Measurements from ENCODE around the gene ELF4. TPM values are rescaled to one million over a fixed set of nuclear protein-coding genes. Genes with fewer than 3 reads are reported as not detected.
A peak's percentile ranks its signal among the peaks of the same experiment; 100 is the strongest.

ELF4 gene
- total and polyA plus RNA-seq, 2 donors from 2014 or later = 2.6 to 18.0 TPM

DNA sequence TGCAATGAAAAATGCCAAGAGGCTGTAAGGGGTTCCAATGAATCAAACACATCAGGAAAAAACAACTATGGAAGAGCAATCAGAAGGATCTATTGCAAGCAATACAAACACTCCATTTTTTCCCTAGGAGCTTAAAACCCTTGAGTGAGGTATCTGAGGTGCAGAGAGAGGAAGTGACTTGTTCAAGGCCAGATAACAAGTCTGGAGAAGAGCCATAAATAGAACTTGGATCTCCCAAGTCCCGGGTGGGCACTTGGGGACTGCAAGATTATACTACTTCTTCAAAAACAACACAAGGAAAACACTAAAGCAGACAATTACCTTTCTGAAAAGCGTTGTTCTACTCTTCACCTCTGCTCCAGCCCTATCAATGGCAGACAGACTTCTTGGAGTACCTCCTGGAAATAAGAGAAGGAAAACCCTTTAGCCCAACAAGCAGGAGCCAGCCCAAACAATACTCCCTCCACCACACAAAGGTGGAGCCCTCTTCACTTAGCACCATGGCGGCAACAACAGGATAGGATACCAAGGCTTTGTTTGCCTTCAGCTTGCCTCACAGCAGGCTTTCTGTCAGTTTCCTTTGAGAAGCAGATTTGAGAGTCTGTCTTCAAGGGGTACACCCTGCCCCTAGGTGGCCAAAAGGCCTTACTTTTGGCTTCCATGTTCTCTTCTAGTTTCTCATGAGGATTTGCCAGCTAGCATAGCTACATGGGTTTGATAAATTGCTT, 29.3 kb upstream of the ELF4 start:
- TF ChIP-seq, protein P1, sequence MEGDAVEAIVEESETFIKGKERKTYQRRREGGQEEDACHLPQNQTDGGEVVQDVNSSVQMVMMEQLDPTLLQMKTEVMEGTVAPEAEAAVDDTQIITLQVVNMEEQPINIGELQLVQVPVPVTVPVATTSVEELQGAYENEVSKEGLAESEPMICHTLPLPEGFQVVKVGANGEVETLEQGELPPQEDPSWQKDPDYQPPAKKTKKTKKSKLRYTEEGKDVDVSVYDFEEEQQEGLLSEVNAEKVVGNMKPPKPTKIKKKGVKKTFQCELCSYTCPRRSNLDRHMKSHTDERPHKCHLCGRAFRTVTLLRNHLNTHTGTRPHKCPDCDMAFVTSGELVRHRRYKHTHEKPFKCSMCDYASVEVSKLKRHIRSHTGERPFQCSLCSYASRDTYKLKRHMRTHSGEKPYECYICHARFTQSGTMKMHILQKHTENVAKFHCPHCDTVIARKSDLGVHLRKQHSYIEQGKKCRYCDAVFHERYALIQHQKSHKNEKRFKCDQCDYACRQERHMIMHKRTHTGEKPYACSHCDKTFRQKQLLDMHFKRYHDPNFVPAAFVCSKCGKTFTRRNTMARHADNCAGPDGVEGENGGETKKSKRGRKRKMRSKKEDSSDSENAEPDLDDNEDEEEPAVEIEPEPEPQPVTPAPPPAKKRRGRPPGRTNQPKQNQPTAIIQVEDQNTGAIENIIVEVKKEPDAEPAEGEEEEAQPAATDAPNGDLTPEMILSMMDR (IDR thresholded peaks at IDR 0.05; ENCODE audit: borderline replicate concordance, extremely low read depth, insufficient read depth) = no peak
- no peak overlapping the region for H3K27ac ChIP-seq (ENCODE audit: low read depth in 2 of 2, low read length in 2 of 2)
- H3K4me1 ChIP-seq (ENCODE audit: control insufficient read depth in 2 of 3, insufficient read depth in 2 of 3, low read depth in 1 of 3, low read length in 3 of 3) = no peaks in the 10 kb centered on the region
- no peak overlapping the region for H3K9ac ChIP-seq (ENCODE audit: low read length in 3 of 3)
- intact Hi-C loops (cut with DNase I) = loop anchor here (10.0 kb wide), 1 partner anchor 65 kb away; no protein-coding TSS in a partner anchor
- no peak overlapping the region for H3K4me3 ChIP-seq (ENCODE audit: low read length in 3 of 3)
- FAIRE-seq = no peak
- peaks cover 0 to 24% (median 12%) of the 10 kb centered on the region in 3 donors for H3K36me3 ChIP-seq (ENCODE audit: control insufficient read depth in 2 of 3, insufficient read depth in 3 of 3, low read length in 3 of 3)
- no peaks in the 10 kb centered on the region for H3K9me3 ChIP-seq (ENCODE audit: control insufficient read depth in 2 of 3, insufficient read depth in 1 of 3, low read length in 3 of 3)
- no peaks in the 10 kb centered on the region for H3K27me3 ChIP-seq (ENCODE audit: control insufficient read depth, insufficient read depth, low read length)
- DNase-seq = no peak

DNA sequence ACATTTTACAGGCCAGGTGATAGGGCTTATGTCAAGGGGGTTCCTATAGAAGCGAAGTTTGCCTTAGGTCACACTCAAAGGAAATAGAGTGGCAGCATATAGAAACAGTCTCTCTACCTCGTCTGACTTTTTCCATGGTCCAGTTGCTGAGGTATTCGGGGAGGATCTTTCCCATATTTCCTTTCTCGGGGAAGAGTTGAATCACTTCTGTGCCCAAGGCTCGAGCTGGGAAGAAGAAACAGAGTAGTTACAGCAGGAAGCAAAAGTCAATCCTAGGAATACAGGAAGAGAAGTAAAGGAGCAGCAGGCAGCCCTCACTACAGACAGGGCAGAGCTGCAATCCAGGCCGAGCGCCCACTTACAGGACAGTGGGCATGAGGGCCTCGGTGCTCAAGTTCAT, 26.7 kb upstream of the ELF4 start:
- no peaks in the 10 kb centered on the region for H3K9me3 ChIP-seq (ENCODE audit: control insufficient read depth in 2 of 3, insufficient read depth in 1 of 3, low read length in 3 of 3)

DNA sequence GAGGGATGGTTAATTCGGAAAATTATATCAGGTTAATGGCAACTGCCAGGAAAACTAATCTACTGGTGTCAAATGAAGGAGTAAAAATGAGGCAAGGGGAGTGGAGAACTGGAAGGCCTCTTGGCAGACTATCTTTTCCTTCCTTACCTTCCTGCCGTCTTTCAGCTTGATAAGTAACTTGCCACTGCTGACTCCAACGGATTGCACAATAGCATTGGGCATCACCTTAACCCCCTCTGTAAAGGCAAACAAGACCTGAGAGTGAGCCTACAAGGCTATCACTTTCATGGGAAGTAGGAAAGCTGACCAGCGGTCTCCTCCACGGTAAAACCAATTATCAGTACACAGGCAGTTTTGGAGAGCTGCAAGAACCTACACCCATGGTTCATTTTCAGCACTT, 26.2 kb upstream of the ELF4 start:
- H3K36me3 ChIP-seq (ENCODE audit: control insufficient read depth in 2 of 3, insufficient read depth in 3 of 3, low read length in 3 of 3) = peaks cover 0 to 11% (median 10%) of the 10 kb centered on the region in 3 donors
- no peaks in the 10 kb centered on the region for H3K9me3 ChIP-seq (ENCODE audit: control insufficient read depth in 2 of 3, insufficient read depth in 1 of 3, low read length in 3 of 3)
- FAIRE-seq = no peak
- no peak overlapping the region for H3K4me3 ChIP-seq (ENCODE audit: low read length in 3 of 3)
- intact Hi-C loops (cut with DNase I) = no loop called here
- DNase-seq = no peak
- no peak overlapping the region for H3K9ac ChIP-seq (ENCODE audit: low read length in 3 of 3)
- H3K27ac ChIP-seq (ENCODE audit: low read depth in 2 of 2, low read length in 2 of 2) = no peak overlapping the region
- H3K4me1 ChIP-seq (ENCODE audit: control insufficient read depth in 2 of 3, insufficient read depth in 2 of 3, low read depth in 1 of 3, low read length in 3 of 3) = no peaks in the 10 kb centered on the region
- TF ChIP-seq, protein P1 (IDR thresholded peaks at IDR 0.05; ENCODE audit: borderline replicate concordance, extremely low read depth, insufficient read depth) = no peak
- H3K27me3 ChIP-seq (ENCODE audit: control insufficient read depth, insufficient read depth, low read length) = no peaks in the 10 kb centered on the region

More for the DNA sequence above, 26.7 kb upstream of the ELF4 start:
- intact Hi-C loops (cut with DNase I) = no loop called here
- TF ChIP-seq, protein P1 (IDR thresholded peaks at IDR 0.05; ENCODE audit: borderline replicate concordance, extremely low read depth, insufficient read depth) = no peak
- H3K9ac ChIP-seq (ENCODE audit: low read length in 3 of 3) = no peak overlapping the region
- H3K4me3 ChIP-seq (ENCODE audit: low read length in 3 of 3) = no peak overlapping the region
- no peak overlapping the region for H3K27ac ChIP-seq (ENCODE audit: low read depth in 2 of 2, low read length in 2 of 2)
- H3K27me3 ChIP-seq (ENCODE audit: control insufficient read depth, insufficient read depth, low read length) = no peaks in the 10 kb centered on the region
- peak in 2 of 5 donors; percentile 7 to 8 for DNase-seq
- peaks cover 0 to 14% (median 10%) of the 10 kb centered on the region in 3 donors for H3K36me3 ChIP-seq (ENCODE audit: control insufficient read depth in 2 of 3, insufficient read depth in 3 of 3, low read length in 3 of 3)
- FAIRE-seq = no peak
- no peaks in the 10 kb centered on the region for H3K4me1 ChIP-seq (ENCODE audit: control insufficient read depth in 2 of 3, insufficient read depth in 2 of 3, low read depth in 1 of 3, low read length in 3 of 3)
